Esophagus squamous epithelium (tissue), 5 donors: ENCODE data around the gene GNA12. TPM values are rescaled to one million over a fixed set of nuclear protein-coding genes. Genes with fewer than 3 reads are reported as not detected.
"Not testable (repeated sequence)": the region's sequence is repeated elsewhere in the genome, so short reads cannot be mapped to it uniquely, and the experiment has no call there.

ENCODE experiments used
- DNase-seq: peaks from one replicate; lab custom pipeline; 2025; lab: John Stamatoyannopoulos, UW
- H3K27ac ChIP-seq, 4 donors: fragments of 200-600 bp; sonication (generic); one replicate each; pipeline ENCODE4 v1.5.1; 2016 to 2019; ENCODE audit warnings: mild to moderate bottlenecking in 1 of 4
- H3K27me3 ChIP-seq, 4 donors: fragments of 200-600 bp; sonication (generic); 1 replicate in 3 of 4; 2 replicates in 1 of 4; pipeline versions ENCODE4 v1.5.1 to v1.6.0; 2017 to 2021; ENCODE audit warnings: antibody characterized with exemption in 1 of 4
- H3K36me3 ChIP-seq, 3 donors: fragments of 200-600 bp; sonication (generic); one replicate each; pipeline ENCODE4 v1.5.1; 2016 to 2019
- H3K4me1 ChIP-seq, 3 donors: fragments of 200-600 bp; sonication (generic); one replicate each; pipeline ENCODE4 v1.5.1; 2017 to 2019
- H3K4me3 ChIP-seq, 4 donors: fragments of 200-600 bp; sonication (generic); 1 replicate in 3 of 4; 2 replicates in 1 of 4; pipeline ENCODE4 v1.5.1; 2016 to 2019; ENCODE audit warnings: mild to moderate bottlenecking in 2 of 4, moderate library complexity in 1 of 4
- H3K9me3 ChIP-seq, 3 donors: fragments of 200-600 bp; sonication (generic); one replicate each; pipeline ENCODE4 v1.5.1; 2016 to 2019
- CTCF ChIP-seq, 6 experiments: fragments of 450-650 bp in 4 of 6; fragments of 200-600 bp in 2 of 6; sonication (generic) in 2 of 6; IDR thresholded peaks; one replicate each; pipeline ENCODE4 v1.5.1; 2016 to 2019; ENCODE audit warnings: antibody characterized with exemption in 6 of 6, mild to moderate bottlenecking in 4 of 6, moderate library complexity in 4 of 6
- POLR2A ChIP-seq, 4 donors: fragments of 450-650 bp; IDR thresholded peaks; one replicate each; pipeline ENCODE4 v1.6.1; 2017; ENCODE audit warnings: antibody characterized with exemption in 4 of 4, mild to moderate bottlenecking in 4 of 4, moderate library complexity in 3 of 4
- WGBS, 2 donors: methylation state at CpG; one replicate each; pipeline ENCODE4 v1.1.5; 2018; 5-methylcytosine and 5-hydroxymethylcytosine counted together
- intact Hi-C: fragments of 100-400 bp; cut with DNase I; formaldehyde crosslinking; loops from one replicate; pipeline ENCODE4 v1.15.0; 2022
- total RNA-seq, 4 donors: library from RNA; depleted of rRNA; stranded (reverse); fragments of >200 nt; gene quantifications; one replicate each; pipeline ENCODE4 v1.1.0, GENCODE V29; 2016
- donor health status: DM: yes; HTN: yes; CAD: no.

Gene GNA12
- total RNA-seq, 4 donors from 2014 or later, result 6.6 to 11.6 (median 7.6) TPM

DNA sequence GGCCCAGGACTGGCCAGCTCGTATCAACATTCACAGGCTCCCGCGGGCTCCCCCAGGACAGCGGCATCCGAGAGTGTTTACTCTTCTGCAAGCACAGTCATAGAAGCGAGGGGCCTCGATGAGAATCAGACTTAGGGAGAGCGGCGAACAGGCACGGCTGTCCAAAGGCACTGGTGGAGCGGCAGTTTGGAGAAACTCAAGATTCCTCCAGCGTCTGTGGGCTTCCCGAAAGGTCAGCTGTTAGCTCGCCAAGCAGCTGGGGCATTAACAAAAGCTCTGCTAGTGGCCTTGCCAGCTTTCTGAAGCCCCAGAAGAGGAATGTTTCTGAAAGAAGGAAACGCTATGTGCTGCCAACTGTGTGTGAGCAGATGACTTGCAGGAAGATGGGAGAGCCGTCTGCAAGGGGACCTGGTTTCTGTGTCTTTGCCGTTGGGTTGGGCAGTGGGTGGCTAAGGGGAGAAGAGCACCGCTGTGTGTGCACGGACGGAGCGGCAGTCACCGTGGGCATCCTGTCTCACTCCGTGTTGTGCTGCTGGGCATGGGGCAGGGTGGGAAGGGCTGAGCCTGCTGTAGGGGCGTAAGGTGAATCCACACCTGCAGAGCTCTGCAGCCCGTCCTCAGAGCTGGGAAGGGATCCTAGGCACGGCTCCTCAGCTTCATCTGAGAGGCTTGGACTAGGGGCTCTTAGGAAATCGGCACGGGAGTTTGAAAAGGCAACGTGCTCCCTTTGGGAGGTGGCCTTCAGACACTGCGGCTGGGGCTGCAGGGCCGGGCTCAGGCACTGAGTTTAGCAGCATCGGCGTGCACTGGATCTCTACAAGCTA, 114.0 kb downstream of the GNA12 start:
- Histone ChIP-seq H3K4me1 (peaks cover 17 to 50% (median 17%) of the 10 kb centered on the region in 3 donors), H3K4me3 (peak overlapping the region in 1 of 4 donors; percentile 21), H3K27me3 (no peaks in the 10 kb centered on the region), H3K27ac (peak overlapping the region; percentile 45 to 72 (median 69)), H3K36me3 (peaks cover 0 to 29% (median 0%) of the 10 kb centered on the region in 3 donors), H3K9me3 (peaks cover 0 to 10% (median 0%) of the 10 kb centered on the region in 3 donors)
- 74 to 75% methylated on average over 27 to 29 of the region's 33 CpGs for WGBS, 2 donors
- TF ChIP-seq POLR2A (IDR thresholded peaks at IDR 0.05), result no peak
- no peak for TF ChIP-seq CTCF (IDR thresholded peaks at IDR 0.05)
- no peak for DNase-seq
- intact Hi-C loops, result no loop called here

- TF ChIP-seq POLR2A (IDR thresholded peaks at IDR 0.05) (no peak), CTCF (IDR thresholded peaks at IDR 0.05) (no peak)
- Histone ChIP-seq H3K36me3 (peaks cover 0 to 29% (median 0%) of the 10 kb centered on the region in 3 donors), H3K9me3 (peaks cover 0 to 10% (median 0%) of the 10 kb centered on the region in 3 donors), H3K27ac (peak overlapping the region; percentile 45 to 72 (median 69)), H3K4me1 (peaks cover 17 to 42% (median 17%) of the 10 kb centered on the region in 3 donors), H3K27me3 (no peaks in the 10 kb centered on the region), H3K4me3 (peak overlapping the region in 1 of 4 donors; percentile 21)
- no peak for DNase-seq
- 71 to 73% methylated on average over 16 to 33 of the region's 37 CpGs for whole genome bisulfite sequencing, 2 donors
- intact Hi-C loops, result no loop called here
These were observed 114.8 kb downstream of the GNA12 start for GRCh38 chr7:2729031-2729892.

- intact Hi-C loops, result no loop called here
- H3K27ac ChIP-seq, result peak overlapping the region; percentile 45 to 72 (median 69)
These were observed 115.6 kb downstream of the GNA12 start for GRCh38 chr7:2728316-2729030.

DNA sequence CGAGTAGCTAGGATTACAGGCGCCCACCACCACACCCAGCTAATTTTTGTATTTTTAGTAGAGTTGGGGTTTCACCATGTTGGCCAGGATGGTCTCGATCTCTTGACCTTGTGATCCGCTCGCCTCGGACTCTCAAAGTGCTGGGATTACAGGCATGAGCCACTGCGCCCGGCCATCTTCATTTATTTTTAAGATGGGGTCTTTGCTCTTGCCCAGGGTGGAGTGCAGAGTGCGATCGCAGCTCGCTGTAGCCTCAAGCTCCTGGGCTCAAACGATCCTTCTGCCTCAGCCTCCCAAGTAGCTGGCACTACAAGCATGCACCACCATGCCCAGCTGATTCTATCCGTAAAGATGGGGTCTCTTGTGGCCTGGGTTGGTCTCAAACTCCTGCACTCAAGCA, 116.9 kb downstream of the GNA12 start:
- WGBS, 2 donors, result 80 to 99% methylated on average over 10 to 13 of the region's 13 CpGs
- DNase-seq, intact Hi-C loops: not testable (repeated sequence)

More at GRCh38 chr7:2728316-2729030, 115.6 kb downstream of the GNA12 start:
- WGBS, 2 donors, result 50 to 65% methylated on average over 4 to 15 of the region's 15 CpGs
- TF ChIP-seq CTCF (IDR thresholded peaks at IDR 0.05), result no peak
- H3K9me3 ChIP-seq, result peaks cover 0 to 4% (median 0%) of the 10 kb centered on the region in 3 donors
- H3K36me3 ChIP-seq, result peaks cover 0 to 29% (median 0%) of the 10 kb centered on the region in 3 donors
- H3K4me1 ChIP-seq, result peaks cover 14 to 36% (median 14%) of the 10 kb centered on the region in 3 donors
- no peaks in the 10 kb centered on the region for H3K27me3 ChIP-seq
- no peak overlapping the region for H3K4me3 ChIP-seq
- no peak for DNase-seq

More for the DNA sequence above, 116.9 kb downstream of the GNA12 start:
- not testable (repeated sequence) for H3K9me3 ChIP-seq, H3K4me3 ChIP-seq, H3K27ac ChIP-seq, H3K27me3 ChIP-seq
- H3K4me1 ChIP-seq, result peaks cover 9 to 24% (median 12%) of the 10 kb centered on the region in 3 donors
- peaks cover 0 to 29% (median 0%) of the 10 kb centered on the region in 3 donors for H3K36me3 ChIP-seq
